ENCODE results near the gene C4orf50. TPM values are rescaled to one million over a fixed set of nuclear protein-coding genes. Genes with fewer than 3 reads are reported as not detected.

C4orf50 gene
- total and polyA plus RNA-seq, 7 donors: under 0.01 to 0.83 (median 0.43) TPM; not detected in 1

DNA sequence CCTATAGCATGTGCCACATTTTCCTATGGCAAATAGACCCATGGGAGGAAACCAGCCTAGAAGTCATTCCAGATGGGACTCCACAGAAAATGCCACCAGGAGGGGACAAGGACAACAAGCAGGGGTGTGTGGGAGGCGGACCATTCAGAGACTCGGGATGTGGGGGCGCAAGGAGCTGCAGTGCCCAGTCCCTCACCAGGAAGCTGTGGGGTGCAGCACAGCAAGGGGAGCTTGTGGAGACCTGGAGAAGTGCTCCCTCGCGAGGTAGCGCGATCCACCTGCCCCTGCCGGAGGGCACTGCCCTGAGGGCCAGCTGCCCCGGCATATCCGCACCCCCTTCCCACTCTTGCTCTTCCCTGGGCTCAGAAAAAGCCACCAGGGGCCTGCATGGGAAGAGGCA, 45.5 kb upstream of the C4orf50 start:
- Histone ChIP-seq H3K4me1 (no peaks in the 10 kb centered on the region), H3K9me3 (peaks cover 8 to 18% (median 14%) of the 10 kb centered on the region in 4 donors), H3K36me3 (no peaks in the 10 kb centered on the region), H3K27me3 (peaks cover 0 to 1% (median 0%) of the 10 kb centered on the region in 3 donors), H3K27ac (no peak overlapping the region), H3K4me3 (no peak overlapping the region)
- 94 to 96% methylated on average over 10 of the region's 10 CpGs for WGBS, 2 donors
- peak; percentile 20 for DNase-seq
- intact Hi-C loops (cut with DNase I): no loop called here
- TF ChIP-seq POLR2AphosphoS5 (IDR thresholded peaks at IDR 0.05) (no peak), POLR2A (IDR thresholded peaks at IDR 0.05) (no peak), EP300 (IDR thresholded peaks at IDR 0.05) (no peak)
- TF ChIP-seq, protein P1, sequence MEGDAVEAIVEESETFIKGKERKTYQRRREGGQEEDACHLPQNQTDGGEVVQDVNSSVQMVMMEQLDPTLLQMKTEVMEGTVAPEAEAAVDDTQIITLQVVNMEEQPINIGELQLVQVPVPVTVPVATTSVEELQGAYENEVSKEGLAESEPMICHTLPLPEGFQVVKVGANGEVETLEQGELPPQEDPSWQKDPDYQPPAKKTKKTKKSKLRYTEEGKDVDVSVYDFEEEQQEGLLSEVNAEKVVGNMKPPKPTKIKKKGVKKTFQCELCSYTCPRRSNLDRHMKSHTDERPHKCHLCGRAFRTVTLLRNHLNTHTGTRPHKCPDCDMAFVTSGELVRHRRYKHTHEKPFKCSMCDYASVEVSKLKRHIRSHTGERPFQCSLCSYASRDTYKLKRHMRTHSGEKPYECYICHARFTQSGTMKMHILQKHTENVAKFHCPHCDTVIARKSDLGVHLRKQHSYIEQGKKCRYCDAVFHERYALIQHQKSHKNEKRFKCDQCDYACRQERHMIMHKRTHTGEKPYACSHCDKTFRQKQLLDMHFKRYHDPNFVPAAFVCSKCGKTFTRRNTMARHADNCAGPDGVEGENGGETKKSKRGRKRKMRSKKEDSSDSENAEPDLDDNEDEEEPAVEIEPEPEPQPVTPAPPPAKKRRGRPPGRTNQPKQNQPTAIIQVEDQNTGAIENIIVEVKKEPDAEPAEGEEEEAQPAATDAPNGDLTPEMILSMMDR (IDR thresholded peaks at IDR 0.05): no peak

DNA sequence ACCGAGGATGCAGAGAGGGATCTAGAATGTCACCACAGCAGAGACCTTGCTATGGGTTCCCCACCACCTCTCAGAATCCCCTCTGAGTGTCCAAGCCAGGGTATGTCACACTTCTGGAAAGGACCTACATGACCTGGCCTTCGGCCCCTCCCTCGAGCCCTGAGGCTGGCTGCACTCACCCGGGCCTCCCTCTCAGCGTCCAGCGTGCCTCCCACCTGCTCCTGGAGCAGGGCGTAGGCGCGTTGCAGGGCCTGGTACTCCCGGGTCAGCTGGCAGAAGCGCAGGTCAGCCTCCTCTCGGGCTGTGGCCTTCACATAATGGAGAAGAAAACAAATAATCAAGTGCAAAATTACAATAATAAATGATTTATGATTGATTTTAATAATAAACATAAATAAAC, 43.9 kb upstream of the C4orf50 start:
- Histone ChIP-seq H3K27ac (no peak overlapping the region), H3K9me3 (peaks cover 14 to 25% (median 20%) of the 10 kb centered on the region in 4 donors), H3K4me3 (no peak overlapping the region), H3K27me3 (no peaks in the 10 kb centered on the region), H3K4me1 (no peaks in the 10 kb centered on the region), H3K36me3 (no peaks in the 10 kb centered on the region)
- DNase-seq: peak; percentile 40
- intact Hi-C loops (cut with DNase I): no loop called here
- no peak for TF ChIP-seq EP300 (IDR thresholded peaks at IDR 0.05)
- TF ChIP-seq, protein P1 (IDR thresholded peaks at IDR 0.05): no peak
- TF ChIP-seq POLR2A (IDR thresholded peaks at IDR 0.05): no peak
- TF ChIP-seq POLR2AphosphoS5 (IDR thresholded peaks at IDR 0.05): no peak
- 86 to 92% methylated on average over 12 of the region's 12 CpGs for whole genome bisulfite sequencing, 2 donors

DNA sequence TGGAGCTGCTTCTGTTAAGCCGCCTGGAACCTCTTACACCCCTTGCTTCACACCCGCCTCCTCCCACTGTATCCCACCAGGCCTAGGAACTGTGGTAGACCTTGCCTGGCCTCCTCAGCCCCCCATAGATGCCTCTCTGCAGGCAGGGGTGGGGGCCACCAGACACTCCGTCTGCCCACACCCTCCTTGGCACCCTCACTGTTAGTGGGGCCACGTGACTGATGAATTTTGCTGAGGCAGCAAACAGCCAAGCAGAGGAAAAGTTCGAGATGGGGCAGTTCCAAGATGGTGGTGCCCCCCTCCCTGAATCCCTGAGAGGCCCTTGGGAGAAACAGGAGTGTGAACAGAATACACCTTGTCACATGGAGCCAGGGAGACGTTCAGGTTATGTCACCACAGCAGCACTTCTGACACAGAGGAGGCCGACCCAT, 41.2 kb upstream of the C4orf50 start:
- no peaks in the 10 kb centered on the region for H3K27me3 ChIP-seq

DNA sequence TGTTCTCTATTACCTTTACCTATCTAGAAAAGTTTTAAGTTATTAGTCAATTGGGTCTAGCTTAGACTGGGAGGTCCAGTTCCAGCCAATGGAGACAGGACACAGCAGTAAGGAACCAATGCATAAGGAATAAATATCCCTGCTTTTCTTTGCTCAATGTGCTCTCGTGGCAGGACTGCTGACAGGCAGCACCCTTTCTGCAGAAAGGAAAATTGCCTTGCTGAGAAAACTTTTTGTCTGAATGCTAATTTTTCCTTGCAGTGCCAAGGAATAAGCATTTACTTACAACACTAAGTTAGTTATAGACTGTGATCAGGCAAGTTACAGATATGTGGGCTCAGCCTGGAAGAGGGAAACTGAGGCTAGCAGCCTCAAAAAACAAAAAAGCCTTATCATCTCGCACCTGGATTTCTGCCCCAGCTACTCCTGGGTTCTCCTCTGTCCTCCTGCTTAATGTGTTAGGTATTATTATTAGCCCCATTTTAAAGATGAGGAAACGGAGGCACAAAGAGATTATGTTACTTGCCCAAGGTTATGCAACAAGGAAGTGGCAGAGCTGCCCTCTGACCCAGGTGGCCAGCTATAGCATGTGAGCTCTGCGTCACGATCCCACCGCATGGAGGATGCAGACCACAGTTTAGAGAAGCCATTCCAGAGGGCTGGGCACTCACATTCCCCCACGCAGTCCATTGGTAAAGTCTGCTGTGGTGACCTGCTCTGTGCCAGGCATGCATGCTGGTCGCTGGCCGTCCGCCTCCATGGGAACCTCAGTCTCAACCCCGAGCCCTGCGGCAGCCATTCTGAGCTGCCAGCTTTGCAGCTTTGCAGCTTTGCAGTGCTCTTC, 40.5 kb upstream of the C4orf50 start:
- H3K4me3 ChIP-seq: no peak overlapping the region
- no peak for TF ChIP-seq POLR2AphosphoS5 (IDR thresholded peaks at IDR 0.05)
- no peak for TF ChIP-seq POLR2A (IDR thresholded peaks at IDR 0.05)
- TF ChIP-seq, protein P1 (IDR thresholded peaks at IDR 0.05): no peak
- no peak for TF ChIP-seq EP300 (IDR thresholded peaks at IDR 0.05)
- H3K36me3 ChIP-seq: no peaks in the 10 kb centered on the region
- peaks cover 14 to 25% (median 20%) of the 10 kb centered on the region in 4 donors for H3K9me3 ChIP-seq
- peak; percentile 7 for DNase-seq
- no peak overlapping the region for H3K27ac ChIP-seq
- WGBS, 2 donors: 91 to 94% methylated on average over 12 of the region's 12 CpGs
- intact Hi-C loops (cut with DNase I): no loop called here
- no peaks in the 10 kb centered on the region for H3K4me1 ChIP-seq
- no peaks in the 10 kb centered on the region for H3K27me3 ChIP-seq

More for the DNA sequence above, 41.2 kb upstream of the C4orf50 start:
- intact Hi-C loops (cut with DNase I): no loop called here
- Histone ChIP-seq H3K36me3 (no peaks in the 10 kb centered on the region), H3K4me3 (no peak overlapping the region), H3K4me1 (no peaks in the 10 kb centered on the region), H3K27ac (no peak overlapping the region), H3K9me3 (peaks cover 14 to 25% (median 20%) of the 10 kb centered on the region in 4 donors)
- TF ChIP-seq, protein P1 (IDR thresholded peaks at IDR 0.05): no peak
- no peak for TF ChIP-seq POLR2AphosphoS5 (IDR thresholded peaks at IDR 0.05)
- TF ChIP-seq EP300 (IDR thresholded peaks at IDR 0.05): no peak
- TF ChIP-seq POLR2A (IDR thresholded peaks at IDR 0.05): no peak
- peak; percentile 34 for DNase-seq
- 88 to 93% methylated on average over 7 of the region's 7 CpGs for WGBS, 2 donors

Data from sigmoid colon (tissue), 7 donors.